GM19351 (cell line): ENCODE measurements around the gene SLC10A3.

Experiments
- ATAC-seq: cut with Tn5 transposase; IDR thresholded peaks from one replicate; pipeline ENCODE4 v1.9.1; 2021; ENCODE audit warnings: mild to moderate bottlenecking, moderate library complexity; ENCODE audit not compliant: unreplicated experiment

SLC10A3 gene

DNA sequence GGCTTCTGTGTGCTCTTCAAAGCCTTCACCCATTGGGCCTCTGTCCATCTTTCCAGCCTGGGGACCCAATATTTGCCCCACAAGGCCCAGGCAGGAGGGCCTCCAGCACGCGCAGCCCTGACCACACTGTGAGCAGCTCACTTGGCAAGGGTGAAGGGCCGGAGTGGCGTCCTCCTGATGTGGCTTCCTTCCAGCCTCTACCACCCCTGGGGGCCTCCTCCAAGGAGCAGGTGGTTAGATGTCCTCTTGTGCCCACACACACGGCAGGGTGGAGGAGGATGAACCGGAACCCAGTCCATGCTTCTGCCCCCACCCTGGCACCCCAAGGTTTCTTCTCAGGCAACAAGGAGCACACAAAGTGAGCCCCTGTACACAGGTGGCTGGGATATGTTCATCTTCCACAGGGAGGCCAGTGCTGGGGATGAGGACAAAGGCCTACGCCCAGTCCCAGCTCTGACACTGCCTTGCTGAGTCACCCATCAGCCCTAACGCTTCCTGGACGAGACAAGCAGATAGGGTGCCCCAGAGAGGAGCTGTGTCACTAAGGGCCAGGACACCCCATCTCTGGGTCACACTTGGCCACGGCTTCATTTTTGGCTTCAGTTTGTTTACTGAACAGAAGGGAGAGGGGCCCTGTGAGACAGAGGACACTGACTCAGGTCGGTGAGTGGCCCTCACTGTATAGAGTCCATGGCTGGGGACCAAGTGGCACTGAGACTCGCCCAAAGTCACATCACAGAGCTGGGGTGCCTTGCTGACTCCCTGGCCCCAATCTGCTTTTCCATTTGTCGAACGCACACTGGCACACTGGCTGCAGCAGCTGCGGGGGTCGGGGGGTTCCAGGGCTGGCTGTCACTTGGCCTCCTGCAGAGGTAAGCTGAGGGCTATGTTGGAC lies 5.9 kb downstream of the SLC10A3 start:
- ATAC-seq = no peak

- no peak for ATAC-seq
Measured at GRCh38 chrX:154483325-154483724, 7.1 kb downstream of the SLC10A3 start.

DNA sequence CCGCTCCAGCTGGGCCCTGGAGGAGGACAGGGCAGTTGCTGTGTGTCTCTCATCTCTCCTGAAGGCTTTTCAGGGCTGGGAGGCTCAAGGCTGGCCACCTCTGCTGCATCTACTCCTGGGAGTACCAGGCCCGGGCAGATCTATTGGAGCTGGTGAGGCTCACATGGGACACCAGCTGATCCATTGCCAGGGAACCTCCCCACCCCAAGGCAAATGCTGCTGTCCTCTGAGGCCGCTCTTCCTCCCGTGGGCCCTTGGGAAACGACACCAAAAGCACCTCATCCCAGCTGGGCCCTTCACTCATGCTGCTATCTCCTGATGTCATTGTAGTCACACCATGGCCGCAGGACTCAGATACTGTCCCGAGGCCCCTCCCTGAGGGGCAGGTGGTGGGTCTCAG lies 7.6 kb downstream of the SLC10A3 start:
- no peak for ATAC-seq

DNA sequence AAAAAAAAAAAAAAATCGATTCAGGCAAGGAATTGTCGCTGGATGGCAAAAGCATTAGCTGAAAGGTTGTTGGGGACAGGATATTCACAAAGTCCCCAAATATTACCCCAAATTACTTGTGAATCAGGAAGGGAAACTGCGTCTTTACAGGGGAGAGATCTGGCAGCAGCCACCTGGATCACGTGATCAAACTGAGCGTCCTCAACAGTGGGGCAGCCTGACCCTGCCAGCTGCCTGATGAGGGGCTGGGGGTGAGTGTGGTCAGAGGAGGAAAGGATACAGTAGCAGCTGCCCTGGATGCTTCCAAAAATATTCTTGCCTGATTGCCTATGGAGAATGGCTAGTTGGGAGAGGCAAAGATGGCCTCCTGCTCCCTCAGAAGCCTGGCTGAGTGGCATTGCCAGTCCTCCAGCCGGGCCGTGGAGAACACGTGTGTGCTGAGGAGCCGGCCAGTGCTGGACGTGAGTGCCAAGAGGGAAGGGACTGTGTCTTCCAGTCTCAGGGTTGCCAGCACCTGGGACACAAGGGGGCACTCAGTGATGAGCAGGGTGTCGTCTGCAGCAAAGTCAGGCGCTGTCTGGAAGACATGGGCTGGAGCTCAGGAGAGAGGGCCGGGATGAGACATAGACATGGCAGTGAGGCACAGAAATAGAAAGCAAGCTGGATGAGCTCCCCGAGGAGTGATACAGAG lies 8.4 kb downstream of the SLC10A3 start:
- no peak for ATAC-seq

DNA sequence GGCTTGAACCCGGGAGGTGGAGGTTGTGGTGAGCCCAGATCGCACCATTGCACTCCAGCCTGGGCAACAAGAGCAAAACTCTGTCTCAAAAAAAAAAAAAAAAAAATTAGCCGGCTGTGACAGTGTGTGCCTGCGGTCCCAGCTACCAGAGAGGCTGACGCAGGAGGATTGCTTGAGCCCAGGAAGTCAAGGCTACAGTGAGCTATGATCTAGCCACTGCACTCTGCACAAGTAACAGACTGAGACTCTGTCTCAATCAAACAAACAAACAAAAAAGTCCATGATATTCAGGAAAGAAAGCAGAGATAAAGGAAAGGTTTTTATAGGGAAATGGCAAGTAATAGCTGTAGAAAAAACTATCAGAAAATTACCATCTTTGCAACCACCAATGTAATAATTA lies 9.2 kb downstream of the SLC10A3 start:
- no peak for ATAC-seq

DNA sequence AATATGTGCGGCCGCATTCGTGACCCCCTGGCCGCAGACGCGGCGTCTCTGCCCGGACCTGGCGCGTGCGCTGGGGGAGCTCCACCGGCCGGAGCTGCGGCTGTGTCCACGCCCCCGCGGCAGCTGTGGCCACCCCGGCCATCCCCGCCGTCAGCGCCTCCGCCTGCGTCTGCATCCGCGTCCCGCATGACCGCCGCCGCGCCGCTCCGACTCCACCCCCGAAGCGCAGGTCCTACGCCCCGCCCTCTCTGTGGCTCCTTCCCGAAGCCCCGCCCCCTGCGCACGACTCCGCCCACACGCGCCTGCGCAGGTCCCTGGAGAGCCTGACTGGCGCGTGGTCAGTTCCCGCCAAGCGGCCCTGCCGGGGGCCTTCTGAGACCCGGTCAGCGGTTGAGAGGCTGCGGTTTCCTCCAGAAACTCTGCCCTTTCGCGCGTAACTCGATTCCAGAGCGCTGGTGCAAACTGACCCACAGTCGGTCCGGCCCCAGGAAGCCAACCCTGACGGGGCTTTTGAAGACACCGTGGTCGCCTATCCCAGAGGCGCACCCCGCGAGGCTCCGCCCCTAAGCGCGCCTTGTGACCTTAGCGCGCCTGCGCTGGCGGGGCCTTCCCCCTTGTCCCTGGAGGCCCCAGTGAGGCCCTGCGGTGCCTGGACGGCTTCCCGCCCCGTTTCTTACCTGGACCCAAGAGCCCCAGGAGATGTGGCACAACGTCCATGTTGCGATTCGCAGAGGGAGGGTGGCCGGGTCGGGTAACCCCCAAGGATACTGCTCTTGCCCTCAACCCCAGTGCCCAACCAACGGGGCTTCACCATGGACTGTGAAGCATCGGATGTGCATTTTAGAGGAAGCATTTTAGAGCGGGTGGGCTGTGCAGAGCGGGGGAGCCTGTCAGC lies 11.5 kb downstream of the SLC10A3 start, which contains the start of gene LAGE3:
Gene LAGE3 (minus strand): TSS at position 554 of the 895 bp plus-strand sequence. CDS start 366 bp downstream, at position 188.
- ATAC-seq = peak; percentile 83

GRCh38 chrX:154477891-154478477 lies 12.4 kb downstream of the SLC10A3 start:
- ATAC-seq = no peak

DNA sequence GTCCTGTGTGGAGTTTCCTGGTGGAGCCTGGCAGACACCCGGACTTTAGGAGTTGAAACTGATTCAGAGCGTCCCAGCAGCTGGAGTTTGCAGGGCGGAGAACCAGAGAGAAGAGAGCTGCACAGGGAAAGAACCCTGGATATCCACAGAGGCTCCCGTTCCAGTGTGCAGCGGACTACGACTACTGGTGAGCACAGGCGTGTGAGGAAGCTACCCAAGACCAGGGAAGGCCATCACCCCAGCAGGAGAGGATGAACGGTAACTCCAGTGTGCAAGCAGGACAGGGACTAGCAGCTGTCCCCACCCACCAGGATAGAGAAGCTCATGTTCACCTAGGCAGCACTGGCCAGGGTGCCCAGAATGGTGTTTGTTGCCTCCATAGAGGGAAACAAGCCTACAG lies 13.6 kb downstream of the SLC10A3 start:
- no peak for ATAC-seq

- ATAC-seq = no peak
Measured at GRCh38 chrX:154473683-154474082, 16.7 kb downstream of the SLC10A3 start.

GRCh38 chrX:154472685-154473632 lies 17.5 kb downstream of the SLC10A3 start:
- no peak for ATAC-seq

GRCh38 chrX:154471839-154472684 lies 18.4 kb downstream of the SLC10A3 start:
- ATAC-seq = no peak

GRCh38 chrX:154470914-154471568 lies 19.4 kb downstream of the SLC10A3 start:
- no peak for ATAC-seq

GRCh38 chrX:154470434-154470833 lies 20.0 kb downstream of the SLC10A3 start:
- no peak for ATAC-seq

DNA sequence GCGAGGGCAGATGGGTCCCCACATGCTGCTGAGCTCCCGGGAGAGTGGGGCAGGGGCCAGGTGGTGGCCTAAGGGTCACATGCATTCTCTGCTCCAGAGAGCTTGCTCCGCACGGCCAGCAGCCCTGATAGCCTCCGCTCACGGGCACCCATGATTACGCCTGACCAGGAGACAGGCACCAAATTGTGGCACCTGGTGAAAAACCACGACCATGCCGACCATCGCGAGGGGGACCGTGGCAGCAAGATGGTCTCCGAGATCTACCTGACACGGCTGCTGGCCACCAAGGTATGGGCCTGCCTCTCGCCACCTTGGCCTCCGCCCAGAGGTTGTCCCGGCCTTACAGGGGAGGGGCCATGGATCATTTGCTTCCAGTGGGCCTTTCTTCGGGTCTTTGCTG lies 20.5 kb downstream of the SLC10A3 start:
- no peak for ATAC-seq

DNA sequence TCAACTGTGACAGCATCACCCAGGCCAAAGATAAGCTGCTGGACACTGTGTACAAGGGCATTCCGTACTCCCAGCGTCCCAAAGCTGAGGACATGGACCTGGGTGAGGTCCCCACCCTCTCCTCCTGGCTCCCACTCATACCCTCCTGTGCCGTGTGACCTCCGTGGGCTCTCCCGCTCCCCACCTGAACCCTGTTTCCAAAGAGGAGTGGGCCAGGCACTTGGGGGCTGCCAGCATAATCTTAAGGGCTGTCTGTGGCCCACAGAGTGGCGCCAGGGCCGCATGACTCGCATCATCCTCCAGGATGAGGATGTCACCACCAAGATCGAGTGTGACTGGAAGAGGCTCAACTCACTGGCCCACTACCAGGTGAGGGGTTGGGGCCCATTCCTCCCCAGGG lies 21.3 kb downstream of the SLC10A3 start:
- ATAC-seq = no peak

- ATAC-seq = no peak
Measured at GRCh38 chrX:154468217-154468616, 22.2 kb downstream of the SLC10A3 start.

GRCh38 chrX:154467556-154467955 lies 22.9 kb downstream of the SLC10A3 start:
- no peak for ATAC-seq

GRCh38 chrX:154466907-154467306 lies 23.5 kb downstream of the SLC10A3 start:
- ATAC-seq = no peak
